ENCODE measurements around the gene SMYD3. TPM values are rescaled to one million over a fixed set of nuclear protein-coding genes. Genes with fewer than 3 reads are reported as not detected.

Gene SMYD3
- total and polyA plus RNA-seq, 2 of the 13 experiments (the other 11 are each of a cell fraction or from before 2014, with no cell fraction given) = 27.7 to 35.8 TPM

DNA sequence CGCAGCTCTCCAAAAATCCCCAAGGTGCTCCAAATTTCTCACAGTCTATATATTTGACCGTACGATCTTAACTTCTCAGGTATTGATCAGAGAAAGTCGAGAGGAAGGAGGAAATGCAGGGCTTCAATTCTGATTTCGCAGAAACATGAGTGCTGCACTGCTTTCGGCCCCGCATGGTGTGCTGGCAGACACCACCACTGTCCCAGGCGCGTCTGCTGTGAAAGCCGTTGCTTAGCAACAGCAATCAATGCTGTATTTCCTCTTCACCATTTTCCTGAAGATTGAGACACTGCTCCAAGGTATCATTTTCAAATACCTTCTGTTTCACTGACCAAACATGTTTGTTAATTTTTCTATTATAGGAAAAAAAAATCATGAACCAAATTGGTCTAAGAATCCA, 296.3 kb downstream of the SMYD3 start:
- Histone ChIP-seq H3K4me1 (ENCODE audit: insufficient read depth, low read length) (peaks cover 13% of the 10 kb centered on the region), H3K9me3 (ENCODE audit: low read length) (no peaks in the 10 kb centered on the region), H3K4me3 (replicated peaks in 1 of 3; ENCODE audit: insufficient read depth in 1 of 3, low read depth in 2 of 3, low read length in 3 of 3) (no peak overlapping the region), H4K20me1 (ENCODE audit: insufficient read depth, low read length) (no peaks in the 10 kb centered on the region), H3K4me2 (ENCODE audit: low read depth, low read length) (no peak overlapping the region), H3K27ac (ENCODE audit: extremely low read length, insufficient read depth, low read length) (no peak overlapping the region), H3K27me3 (ENCODE audit: control insufficient read depth in 1 of 2, insufficient read depth in 2 of 2, low read length in 2 of 2) (no peaks in the 10 kb centered on the region), H3K36me3 (replicated peaks in 1 of 2; ENCODE audit: control insufficient read depth in 1 of 2, insufficient read depth in 2 of 2, low read length in 2 of 2) (no peaks in the 10 kb centered on the region), H3K9ac (ENCODE audit: insufficient read depth, low read depth, low read length) (no peak overlapping the region), H2AFZ (ENCODE audit: low read length) (no peak overlapping the region), H3K79me2 (ENCODE audit: insufficient read depth, low read length) (no peaks in the 10 kb centered on the region)
- no peak for DNase-seq (ENCODE audit: low spot score)
- TF ChIP-seq, protein P1, sequence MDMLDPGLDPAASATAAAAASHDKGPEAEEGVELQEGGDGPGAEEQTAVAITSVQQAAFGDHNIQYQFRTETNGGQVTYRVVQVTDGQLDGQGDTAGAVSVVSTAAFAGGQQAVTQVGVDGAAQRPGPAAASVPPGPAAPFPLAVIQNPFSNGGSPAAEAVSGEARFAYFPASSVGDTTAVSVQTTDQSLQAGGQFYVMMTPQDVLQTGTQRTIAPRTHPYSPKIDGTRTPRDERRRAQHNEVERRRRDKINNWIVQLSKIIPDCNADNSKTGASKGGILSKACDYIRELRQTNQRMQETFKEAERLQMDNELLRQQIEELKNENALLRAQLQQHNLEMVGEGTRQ (IDR thresholded peaks at IDR 0.05; ENCODE audit: low read depth, low read length) = no peak
- TF ChIP-seq, protein P1 (CRISPR knock-in tag; IDR thresholded peaks at IDR 0.05; ENCODE audit: borderline replicate concordance) = no peak
- no peak for TF ChIP-seq SRF (IDR thresholded peaks at IDR 0.05; ENCODE audit: low read depth, low read length)
- no peak for TF ChIP-seq ZNF556 (CRISPR knock-in tag; IDR thresholded peaks at IDR 0.05; ENCODE audit: borderline replicate concordance)
- TF ChIP-seq SOX5 (CRISPR knock-in tag; IDR thresholded peaks at IDR 0.05; ENCODE audit: borderline replicate concordance) = no peak
- TF ChIP-seq, protein P2, sequence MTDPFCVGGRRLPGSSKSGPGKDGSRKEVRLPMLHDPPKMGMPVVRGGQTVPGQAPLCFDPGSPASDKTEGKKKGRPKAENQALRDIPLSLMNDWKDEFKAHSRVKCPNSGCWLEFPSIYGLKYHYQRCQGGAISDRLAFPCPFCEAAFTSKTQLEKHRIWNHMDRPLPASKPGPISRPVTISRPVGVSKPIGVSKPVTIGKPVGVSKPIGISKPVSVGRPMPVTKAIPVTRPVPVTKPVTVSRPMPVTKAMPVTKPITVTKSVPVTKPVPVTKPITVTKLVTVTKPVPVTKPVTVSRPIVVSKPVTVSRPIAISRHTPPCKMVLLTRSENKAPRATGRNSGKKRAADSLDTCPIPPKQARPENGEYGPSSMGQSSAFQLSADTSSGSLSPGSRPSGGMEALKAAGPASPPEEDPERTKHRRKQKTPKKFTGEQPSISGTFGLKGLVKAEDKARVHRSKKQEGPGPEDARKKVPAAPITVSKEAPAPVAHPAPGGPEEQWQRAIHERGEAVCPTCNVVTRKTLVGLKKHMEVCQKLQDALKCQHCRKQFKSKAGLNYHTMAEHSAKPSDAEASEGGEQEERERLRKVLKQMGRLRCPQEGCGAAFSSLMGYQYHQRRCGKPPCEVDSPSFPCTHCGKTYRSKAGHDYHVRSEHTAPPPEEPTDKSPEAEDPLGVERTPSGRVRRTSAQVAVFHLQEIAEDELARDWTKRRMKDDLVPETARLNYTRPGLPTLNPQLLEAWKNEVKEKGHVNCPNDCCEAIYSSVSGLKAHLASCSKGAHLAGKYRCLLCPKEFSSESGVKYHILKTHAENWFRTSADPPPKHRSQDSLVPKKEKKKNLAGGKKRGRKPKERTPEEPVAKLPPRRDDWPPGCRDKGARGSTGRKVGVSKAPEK (CRISPR knock-in tag; IDR thresholded peaks at IDR 0.05; ENCODE audit: borderline replicate concordance) = no peak
- no peak for TF ChIP-seq TMF1 (CRISPR knock-in tag; IDR thresholded peaks at IDR 0.05; ENCODE audit: low read depth)
- TF ChIP-seq ZBTB38 (CRISPR knock-in tag; IDR thresholded peaks at IDR 0.05) = no peak
- TF ChIP-seq DNMT1 (CRISPR knock-in tag; IDR thresholded peaks at IDR 0.05) = no peak
- no peak for TF ChIP-seq YEATS4 (CRISPR knock-in tag; IDR thresholded peaks at IDR 0.05; ENCODE audit: borderline replicate concordance)
- no peak for TF ChIP-seq ZFP36L1 (CRISPR knock-in tag; IDR thresholded peaks at IDR 0.05)
- ChIA-PET CTCF (ENCODE audit: low intra/inter-chr PET ratio, low total read pairs) (no interaction called here), POLR2A (no interaction called here)
- 93% methylated on average over 10 of the region's 10 CpGs for WGBS (ENCODE audit: low lambda C conversion rate)
- no peak for FAIRE-seq
- in situ Hi-C loops (cut with HindIII; ENCODE audit: extremely low pct_ligation_motif_present, low pct_unique_long_range_greater_than_20kb) (no loop called here), intact Hi-C loops (cut with micrococcal nuclease; ENCODE audit: unreplicated experiment) (no loop called here)
- ATAC-seq = no peak
- BruUV-seq (replicated peaks) = no TSS peak
